K562 (cell line): ENCODE data around the gene IQUB. TPM values are rescaled to one million over a fixed set of nuclear protein-coding genes. Genes with fewer than 3 reads are reported as not detected.
A peak's percentile ranks its signal among the peaks of the same experiment; 100 is the strongest.

Experiments
- BCOR ChIP-seq: fragments of 450-650 bp; IDR thresholded peaks from 2 replicates; pipeline ENCODE4 v1.6.1; 2016
- CAMTA2 ChIP-seq: fragments of 250-450 bp; sonication (Bioruptor Pico); conservative IDR thresholded peaks from 2 replicates; pipeline ENCODE4 v1.5.1; 2022
- CREB5 ChIP-seq: fragments of 250-450 bp; sonication (Bioruptor Pico); IDR thresholded peaks from 2 replicates; pipeline ENCODE4 v1.5.0; 2020; ENCODE audit warnings: mild to moderate bottlenecking
- EP300 ChIP-seq: IDR thresholded peaks from 2 replicates; pipeline ENCODE4 v1.6.1; 2012; ENCODE audit warnings: low read length, improper control_type of control experiment
- GTF2A2 ChIP-seq: IDR thresholded peaks from 2 replicates; pipeline ENCODE4 v1.6.1; 2016; ENCODE audit warnings: mild to moderate bottlenecking, missing genetic modification characterization, missing compliant biosample characterization
- JUND ChIP-seq, 2 experiments: IDR thresholded peaks; 2 replicates in 1 of 2; 3 replicates in 1 of 2; pipeline ENCODE4 v1.6.1; 2011; ENCODE audit warnings: borderline replicate concordance in 2 of 2, low read depth in 2 of 2, low read length in 2 of 2, improper control_type of control experiment in 1 of 2, missing biosample characterization in 1 of 2, missing genetic modification characterization in 1 of 2, missing genetic modification reagents in 1 of 2
- MTA2 ChIP-seq: fragments of 450-650 bp; IDR thresholded peaks from 2 replicates; pipeline ENCODE4 v1.6.1; 2016; ENCODE audit warnings: low read depth
- NR3C1 ChIP-seq: sonication (generic); formaldehyde crosslinking; IDR thresholded peaks from 2 replicates; pipeline ENCODE4 v1.8.1; 2022; ENCODE audit warnings: missing genetic modification reagents
- NUFIP1 ChIP-seq: fragments of 450-650 bp; IDR thresholded peaks from 2 replicates; pipeline ENCODE4 v1.6.1; 2018; ENCODE audit not compliant: partially characterized antibody
- POU5F1 ChIP-seq: fragments of 150-350 bp; IDR thresholded peaks from 2 replicates; pipeline ENCODE4 v1.6.1; 2014; ENCODE audit warnings: borderline replicate concordance, low read length, low read depth, mild to moderate bottlenecking; ENCODE audit not compliant: partially characterized antibody
- PRMT5 ChIP-seq: sonication (generic); formaldehyde crosslinking; IDR thresholded peaks from 2 replicates; pipeline ENCODE4 v1.5.0; 2020; ENCODE audit warnings: missing genetic modification reagents
- RHOXF2B ChIP-seq: fragments of 250-450 bp; sonication (Bioruptor Pico); conservative IDR thresholded peaks from 2 replicates; pipeline ENCODE4 v1.5.1; 2021
- SUPT5H ChIP-seq: fragments of 450-650 bp; IDR thresholded peaks from 2 replicates; pipeline ENCODE4 v1.6.1; 2016
- TCF7L2 ChIP-seq: fragments of 150-350 bp; IDR thresholded peaks from 2 replicates; pipeline ENCODE4 v1.6.1; 2016; ENCODE audit warnings: low read depth, mild to moderate bottlenecking, low read length, moderate library complexity
- TOE1 ChIP-seq, 2 experiments: fragments of 450-650 bp in 1 of 2; sonication (generic) in 1 of 2; formaldehyde crosslinking in 1 of 2; IDR thresholded peaks; 2 replicates each; pipeline versions ENCODE4 v1.7.1 to v1.8.0; 2016 to 2022; ENCODE audit warnings: borderline replicate concordance in 2 of 2, mild to moderate bottlenecking in 2 of 2, antibody characterized with exemption in 1 of 2, inconsistent platforms in 1 of 2, low read depth in 1 of 2, missing genetic modification reagents in 1 of 2, moderate library complexity in 1 of 2
- ZNF217 ChIP-seq: sonication (generic); formaldehyde crosslinking; IDR thresholded peaks from 2 replicates; pipeline ENCODE4 v1.8.0; 2022; ENCODE audit warnings: mild to moderate bottlenecking, missing genetic modification reagents
- ZNF224 ChIP-seq: sonication (generic); formaldehyde crosslinking; IDR thresholded peaks from 2 replicates; pipeline ENCODE4 v1.8.0; 2022; ENCODE audit warnings: mild to moderate bottlenecking, missing genetic modification reagents
- ZNF239 ChIP-seq: fragments of 250-450 bp; sonication (Bioruptor Pico); IDR thresholded peaks from 2 replicates; pipeline ENCODE4 v1.4.0; 2020; ENCODE audit warnings: mild to moderate bottlenecking
- ZNF717 ChIP-seq: fragments of 250-450 bp; sonication (Bioruptor Pico); IDR thresholded peaks from 2 replicates; pipeline ENCODE4 v1.5.0; 2021
- polyA plus RNA-seq, 8 experiments: library from polyadenylated mRNA; depleted of rRNA in 4 of 8; stranded (reverse) in 5 of 8; unstranded in 3 of 8; fragments of >200 nt; fragmentation: Nextera tagmentation in 2 of 8; fragmentation: Illumina TruSeq in 1 of 8; extraction: Ambion mirVana in 2 of 8; extraction: Trizol in 1 of 8; gene quantifications; 2 replicates each; pipeline versions ENCODE4 v1.2.1 to v1.2.3, GENCODE V29; 2011 to 2014; ENCODE audit warnings: inconsistent platforms in 1 of 8, missing spikeins in 1 of 8
- total RNA-seq, 7 experiments: library from RNA; depleted of rRNA in 6 of 7; stranded (reverse); fragments of >200 nt in 6 of 7; fragmentation: Illumina TruSeq in 2 of 7; extraction: Trizol in 2 of 7; gene quantifications; 2 replicates each; pipeline versions ENCODE4 v1.2.1 to v1.2.3, GENCODE V29; 2011 to 2021; ENCODE audit warnings: low replicate concordance in 1 of 7
- TF ChIP-seq, protein P1 (sequence below), 2 experiments: fragments of 450-650 bp; IDR thresholded peaks; 2 replicates each; pipeline ENCODE4 v1.6.1; 2016
- TF ChIP-seq, protein P2 (sequence below): fragments of 450-650 bp; IDR thresholded peaks from 2 replicates; pipeline ENCODE4 v1.6.1; 2017; ENCODE audit warnings: antibody characterized with exemption

The IQUB gene
- total and polyA plus RNA-seq, 9 of the 15 experiments (the other 6 are each of a cell fraction or from before 2014, with no cell fraction given), result 0.62 to 2.6 (median 1.4) TPM

GRCh38 chr7:123538189-123538714, 3.9 kb upstream of the IQUB start (continued):
- TF ChIP-seq, protein P1, sequence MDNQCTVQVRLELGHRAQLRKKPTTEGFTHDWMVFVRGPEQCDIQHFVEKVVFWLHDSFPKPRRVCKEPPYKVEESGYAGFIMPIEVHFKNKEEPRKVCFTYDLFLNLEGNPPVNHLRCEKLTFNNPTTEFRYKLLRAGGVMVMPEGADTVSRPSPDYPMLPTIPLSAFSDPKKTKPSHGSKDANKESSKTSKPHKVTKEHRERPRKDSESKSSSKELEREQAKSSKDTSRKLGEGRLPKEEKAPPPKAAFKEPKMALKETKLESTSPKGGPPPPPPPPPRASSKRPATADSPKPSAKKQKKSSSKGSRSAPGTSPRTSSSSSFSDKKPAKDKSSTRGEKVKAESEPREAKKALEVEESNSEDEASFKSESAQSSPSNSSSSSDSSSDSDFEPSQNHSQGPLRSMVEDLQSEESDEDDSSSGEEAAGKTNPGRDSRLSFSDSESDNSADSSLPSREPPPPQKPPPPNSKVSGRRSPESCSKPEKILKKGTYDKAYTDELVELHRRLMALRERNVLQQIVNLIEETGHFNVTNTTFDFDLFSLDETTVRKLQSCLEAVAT (IDR thresholded peaks at IDR 0.05), result no peak
- TF ChIP-seq GTF2A2 (tag), result no peak
- TF ChIP-seq ZNF239, result no peak
- no peak for TF ChIP-seq CREB5
- no peak for TF ChIP-seq NUFIP1
- TF ChIP-seq PRMT5, result no peak
- TF ChIP-seq ZNF224 (CRISPR knock-in tag), result no peak
- TF ChIP-seq SUPT5H, result 0 out of 2 replicates have a peak, but pooled peaks have one; percentile 19
- no peak for TF ChIP-seq RHOXF2B (CRISPR knock-in tag)
- TF ChIP-seq ZNF717 (CRISPR knock-in tag), result no peak
- TF ChIP-seq EP300, result peak; percentile 85
- no peak for TF ChIP-seq TOE1 (IDR thresholded peaks at IDR 0.05; ENCODE audit: borderline replicate concordance)
- no peak for TF ChIP-seq TOE1 (CRISPR knock-in tag; IDR thresholded peaks at IDR 0.05; ENCODE audit: borderline replicate concordance, low read depth)
- no peak for TF ChIP-seq ZNF217 (CRISPR knock-in tag)
- peak; percentile 59; the same call in 1 of the 2 replicates for TF ChIP-seq BCOR
- TF ChIP-seq NR3C1, result no peak
- peak; percentile 97 for TF ChIP-seq JUND (IDR thresholded peaks at IDR 0.05; ENCODE audit: borderline replicate concordance, low read depth, low read length)
- TF ChIP-seq JUND (tag; IDR thresholded peaks at IDR 0.05; ENCODE audit: borderline replicate concordance, low read depth, low read length), result peak; percentile 98
- TF ChIP-seq TCF7L2, result no peak
- TF ChIP-seq POU5F1, result no peak
- TF ChIP-seq, protein P2, sequence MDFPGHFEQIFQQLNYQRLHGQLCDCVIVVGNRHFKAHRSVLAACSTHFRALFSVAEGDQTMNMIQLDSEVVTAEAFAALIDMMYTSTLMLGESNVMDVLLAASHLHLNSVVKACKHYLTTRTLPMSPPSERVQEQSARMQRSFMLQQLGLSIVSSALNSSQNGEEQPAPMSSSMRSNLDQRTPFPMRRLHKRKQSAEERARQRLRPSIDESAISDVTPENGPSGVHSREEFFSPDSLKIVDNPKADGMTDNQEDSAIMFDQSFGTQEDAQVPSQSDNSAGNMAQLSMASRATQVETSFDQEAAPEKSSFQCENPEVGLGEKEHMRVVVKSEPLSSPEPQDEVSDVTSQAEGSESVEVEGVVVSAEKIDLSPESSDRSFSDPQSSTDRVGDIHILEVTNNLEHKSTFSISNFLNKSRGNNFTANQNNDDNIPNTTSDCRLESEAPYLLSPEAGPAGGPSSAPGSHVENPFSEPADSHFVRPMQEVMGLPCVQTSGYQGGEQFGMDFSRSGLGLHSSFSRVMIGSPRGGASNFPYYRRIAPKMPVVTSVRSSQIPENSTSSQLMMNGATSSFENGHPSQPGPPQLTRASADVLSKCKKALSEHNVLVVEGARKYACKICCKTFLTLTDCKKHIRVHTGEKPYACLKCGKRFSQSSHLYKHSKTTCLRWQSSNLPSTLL, result no peak
- no peak for TF ChIP-seq CAMTA2 (CRISPR knock-in tag)
- TF ChIP-seq MTA2, result peak; percentile 47; the same call in 1 of the 2 replicates
